Measurements from ENCODE around the gene MT1H.

MT1H gene

GRCh38 chr16:56684256-56684925 lies 14.8 kb downstream of the MT1H start:
- DNase-seq (ENCODE audit: low read depth in 1 of 2, low spot score in 1 of 2): no peak

DNA sequence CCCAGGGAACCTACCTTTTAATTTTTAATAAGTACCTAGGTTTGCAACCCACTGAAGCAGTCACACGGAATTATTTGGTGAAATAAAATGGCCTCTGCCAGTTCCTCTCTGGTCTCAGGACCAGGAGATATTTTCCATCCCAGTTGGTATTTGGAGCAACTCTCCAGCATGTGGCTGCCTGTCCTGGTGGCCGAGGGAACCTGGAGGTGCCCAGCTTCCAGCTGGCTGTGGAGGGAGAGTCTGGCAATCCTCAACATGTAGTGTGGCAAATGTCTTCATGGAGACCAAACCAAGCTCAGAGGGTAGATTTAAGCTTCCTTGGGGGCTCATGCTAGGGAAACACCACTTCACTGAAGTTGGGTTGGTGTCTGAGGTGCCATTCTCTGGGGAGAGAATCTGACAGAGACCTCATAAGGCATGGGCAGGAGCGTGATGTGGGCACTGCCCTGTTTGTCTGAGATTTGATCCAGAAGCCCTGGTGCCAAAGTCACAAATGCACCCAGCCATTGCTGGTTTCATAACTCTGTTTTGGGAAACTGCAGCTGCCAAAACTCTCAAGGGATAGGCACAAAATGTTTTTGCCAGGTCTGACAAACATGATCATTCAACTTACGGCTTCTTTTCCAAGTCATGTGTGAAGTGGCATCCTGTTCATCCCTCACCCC lies 15.4 kb downstream of the MT1H start:
- DNase-seq (ENCODE audit: low read depth in 1 of 2, low spot score in 1 of 2): no peak

DNA sequence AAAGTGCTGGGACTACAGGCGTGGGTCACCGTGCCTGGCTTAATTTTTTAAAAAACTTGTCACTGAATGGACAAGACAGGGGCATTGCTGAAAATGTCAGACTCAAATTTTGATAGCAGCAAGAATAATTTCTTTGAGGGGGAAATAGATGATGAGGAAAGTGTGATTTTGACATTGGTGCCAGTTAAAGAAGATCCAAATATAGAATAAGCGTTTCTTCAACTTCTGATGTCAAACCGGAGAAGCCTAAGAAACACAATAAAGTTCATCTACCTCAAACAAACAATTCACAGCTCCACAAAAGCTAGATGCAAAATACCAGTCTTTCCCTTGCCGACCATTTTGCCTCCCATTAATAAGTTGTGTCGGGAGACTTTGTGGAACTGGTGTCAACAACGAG lies 17.1 kb downstream of the MT1H start:
- no peak for DNase-seq (ENCODE audit: low read depth in 1 of 2, low spot score in 1 of 2)

GRCh38 chr16:56688762-56689161 lies 19.1 kb downstream of the MT1H start:
- no peak for DNase-seq (ENCODE audit: low read depth in 1 of 2, low spot score in 1 of 2)

DNA sequence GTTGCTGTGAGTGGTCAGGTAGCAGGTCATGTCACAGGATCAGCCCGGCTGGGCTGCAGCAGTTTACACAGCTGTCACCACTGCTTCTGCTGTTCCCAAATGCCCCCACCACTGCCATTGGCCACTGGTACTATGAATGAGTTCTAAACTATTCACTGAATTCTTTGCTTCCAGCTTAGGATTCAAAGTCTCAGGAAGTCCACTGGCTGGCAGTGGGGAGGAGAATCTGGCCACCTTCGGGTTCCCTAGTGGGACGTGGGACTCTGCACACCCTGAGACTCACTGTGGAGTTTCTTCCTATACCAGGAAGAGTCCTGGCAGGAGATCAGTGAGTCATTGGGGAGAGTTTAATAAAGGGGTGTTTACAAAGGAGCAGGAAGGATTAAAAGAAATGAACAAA lies 19.6 kb downstream of the MT1H start:
- DNase-seq (ENCODE audit: low read depth in 1 of 2, low spot score in 1 of 2): no peak

- DNase-seq (ENCODE audit: low read depth in 1 of 2, low spot score in 1 of 2): no peak
Measured at GRCh38 chr16:56690420-56691122, 21.0 kb downstream of the MT1H start.

DNA sequence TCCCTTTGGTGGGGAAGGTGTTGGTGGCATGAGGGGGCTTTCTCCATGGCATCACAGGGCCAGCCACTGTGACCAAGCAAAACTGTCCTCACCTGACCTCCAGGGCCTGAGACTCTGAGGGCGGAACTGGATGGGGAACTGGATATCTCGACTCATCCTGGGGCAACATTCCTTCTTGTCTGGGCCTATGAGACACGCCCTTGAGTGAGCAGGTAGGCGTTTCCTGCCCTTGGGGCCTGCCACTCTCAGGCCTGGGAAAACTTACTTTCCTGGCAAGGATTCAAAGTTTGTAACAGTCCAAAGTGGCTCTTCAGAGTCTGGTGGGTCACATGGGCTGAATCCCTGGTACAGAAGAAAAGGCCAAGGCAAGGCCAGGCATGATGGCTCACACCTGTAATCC lies 22.3 kb downstream of the MT1H start:
- DNase-seq (ENCODE audit: low read depth in 1 of 2, low spot score in 1 of 2): no peak

DNA sequence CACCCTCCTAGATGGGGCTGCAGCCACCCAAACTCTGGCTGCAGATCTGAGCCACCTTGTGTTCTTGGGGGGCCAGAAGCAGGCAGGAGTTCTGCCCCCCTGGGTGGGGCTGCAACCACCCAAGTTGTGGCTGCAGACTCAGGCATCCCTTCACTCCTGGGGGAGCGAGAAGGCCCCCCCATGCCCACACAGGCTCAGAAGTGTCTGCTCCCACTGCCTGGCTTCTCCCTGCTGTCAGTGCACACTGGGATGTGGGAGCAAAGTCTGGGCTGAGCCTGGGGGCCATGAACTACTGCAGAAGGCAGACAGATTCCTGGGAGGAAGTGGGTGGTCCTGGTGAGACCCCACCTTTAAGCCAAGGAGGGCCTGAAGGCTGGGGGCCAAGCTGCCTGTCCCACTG lies 25.6 kb downstream of the MT1H start:
- no peak for DNase-seq (ENCODE audit: low read depth in 1 of 2, low spot score in 1 of 2)

GRCh38 chr16:56697456-56698155 lies 28.0 kb downstream of the MT1H start:
- DNase-seq (ENCODE audit: low read depth in 1 of 2, low spot score in 1 of 2): no peak

DNA sequence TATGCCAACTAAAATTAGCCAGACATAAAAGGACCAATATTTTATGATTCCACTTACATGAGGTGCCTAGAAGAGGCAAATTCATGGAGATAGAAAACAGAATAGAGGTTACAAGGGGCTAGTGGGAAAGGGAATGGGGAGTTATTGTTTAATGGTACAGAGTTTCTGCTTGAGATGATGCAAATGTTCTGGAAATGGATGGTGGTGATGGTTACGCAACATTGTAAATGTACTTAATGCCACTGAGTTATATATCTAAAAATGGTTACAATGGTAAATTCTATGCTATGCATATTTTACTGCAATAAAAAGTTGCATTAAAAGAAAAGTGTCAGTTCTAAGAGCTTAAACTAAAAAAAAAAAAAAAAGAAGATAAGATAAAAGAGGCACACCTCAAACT lies 30.6 kb downstream of the MT1H start:
- DNase-seq (ENCODE audit: low read depth in 1 of 2, low spot score in 1 of 2): no peak

- DNase-seq (ENCODE audit: low read depth in 1 of 2, low spot score in 1 of 2): no peak
Measured at GRCh38 chr16:56700631-56701030, 31.0 kb downstream of the MT1H start.

DNA sequence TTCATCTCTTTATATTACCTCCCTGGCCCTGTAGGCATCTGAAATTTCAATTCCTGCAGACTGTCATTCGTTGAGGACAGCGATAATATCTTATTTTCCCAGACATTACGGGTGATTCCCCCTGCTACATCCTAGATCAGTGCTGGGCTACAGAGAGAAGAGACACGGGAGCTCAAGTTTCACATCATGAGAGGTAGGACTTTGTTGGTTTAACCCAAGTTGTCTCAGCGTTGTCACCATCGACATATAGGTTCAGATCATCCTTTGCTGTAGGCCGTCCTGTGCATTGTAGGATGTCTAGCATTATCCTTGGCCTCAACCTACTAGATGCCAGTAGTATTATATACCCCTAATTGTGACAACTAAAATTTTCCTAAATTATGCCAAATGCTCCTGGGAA lies 31.9 kb downstream of the MT1H start:
- no peak for DNase-seq (ENCODE audit: low read depth in 1 of 2, low spot score in 1 of 2)

GRCh38 chr16:56702836-56703235 lies 33.2 kb downstream of the MT1H start:
- no peak for DNase-seq (ENCODE audit: low read depth in 1 of 2, low spot score in 1 of 2)

GRCh38 chr16:56708525-56709442 lies 39.2 kb downstream of the MT1H start:
- no peak for DNase-seq (ENCODE audit: low read depth in 1 of 2, low spot score in 1 of 2)

DNA sequence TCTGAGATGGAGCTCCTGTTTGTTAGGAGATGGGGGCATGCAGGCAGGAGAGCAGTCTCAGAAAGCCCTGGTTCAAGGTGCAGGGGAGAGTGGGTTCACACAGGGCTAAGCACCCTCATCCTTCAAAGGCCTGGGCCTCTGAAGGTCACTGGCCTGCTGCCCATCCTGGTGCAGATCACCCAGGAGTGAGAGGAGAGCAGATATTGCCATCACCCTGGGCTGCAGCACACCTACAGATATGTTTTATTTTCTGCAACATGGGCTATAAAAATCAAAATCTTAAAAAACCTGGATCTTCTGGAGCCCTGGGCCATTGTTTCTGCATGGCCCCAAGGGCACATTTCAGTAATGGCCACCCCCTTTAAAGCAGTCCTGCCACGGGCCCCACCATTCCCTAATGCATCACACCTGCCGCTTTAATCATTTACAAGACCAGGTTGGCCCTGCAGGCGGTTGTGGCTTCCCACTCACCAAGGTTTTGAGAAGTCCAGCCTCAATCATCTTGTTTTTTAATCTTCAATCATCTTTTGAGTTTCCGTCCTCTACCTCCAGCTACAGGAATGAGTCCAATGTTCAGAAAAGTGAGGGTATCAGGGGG lies 39.9 kb downstream of the MT1H start:
- DNase-seq (ENCODE audit: low read depth in 1 of 2, low spot score in 1 of 2): no peak

DNA sequence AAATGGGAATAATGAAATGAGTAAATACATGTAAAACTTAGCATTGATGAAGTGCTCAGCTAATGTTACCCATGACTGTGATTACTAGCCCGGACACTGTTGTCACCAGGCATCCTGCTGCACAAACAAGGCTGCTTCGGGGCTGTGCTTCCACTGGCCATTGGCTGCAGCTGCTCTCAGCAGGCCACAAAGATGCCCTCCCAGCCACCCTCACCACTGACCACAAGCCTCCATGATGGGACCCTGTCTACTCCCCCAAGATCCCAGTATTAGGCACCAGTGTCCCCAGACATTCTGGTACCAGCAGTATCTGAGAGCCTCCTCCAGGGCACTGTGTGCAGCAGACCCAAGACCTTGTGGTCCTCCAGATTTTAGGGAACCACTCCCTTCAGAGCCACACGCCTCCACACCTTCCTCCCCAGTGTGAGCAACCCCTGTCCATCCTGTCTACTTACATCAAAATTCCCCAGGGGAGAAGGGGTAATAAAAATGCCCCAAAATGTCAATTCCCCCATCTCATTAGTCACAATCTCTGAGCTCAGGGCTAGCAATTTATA lies 40.6 kb downstream of the MT1H start:
- no peak for DNase-seq (ENCODE audit: low read depth in 1 of 2, low spot score in 1 of 2)

DNA sequence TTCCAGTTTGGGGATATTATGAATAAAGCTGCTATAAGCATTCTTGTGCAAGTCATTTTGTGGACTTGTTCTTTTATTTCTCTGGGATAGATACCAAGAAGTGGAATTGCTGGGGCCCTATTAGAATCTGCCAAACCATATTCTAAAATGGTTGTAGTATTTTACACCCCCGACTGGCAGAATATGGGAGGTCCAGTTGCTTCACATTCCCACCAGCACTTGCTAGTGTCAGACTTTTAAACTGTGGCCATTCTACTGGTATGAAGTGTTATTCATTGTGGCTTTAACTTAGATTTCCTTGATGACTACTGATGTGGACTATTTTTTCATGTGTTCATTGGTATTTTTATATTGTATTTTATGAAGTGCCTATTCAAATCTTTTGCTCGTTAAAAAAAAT lies 42.2 kb downstream of the MT1H start:
- DNase-seq (ENCODE audit: low read depth in 1 of 2, low spot score in 1 of 2): no peak

DNA sequence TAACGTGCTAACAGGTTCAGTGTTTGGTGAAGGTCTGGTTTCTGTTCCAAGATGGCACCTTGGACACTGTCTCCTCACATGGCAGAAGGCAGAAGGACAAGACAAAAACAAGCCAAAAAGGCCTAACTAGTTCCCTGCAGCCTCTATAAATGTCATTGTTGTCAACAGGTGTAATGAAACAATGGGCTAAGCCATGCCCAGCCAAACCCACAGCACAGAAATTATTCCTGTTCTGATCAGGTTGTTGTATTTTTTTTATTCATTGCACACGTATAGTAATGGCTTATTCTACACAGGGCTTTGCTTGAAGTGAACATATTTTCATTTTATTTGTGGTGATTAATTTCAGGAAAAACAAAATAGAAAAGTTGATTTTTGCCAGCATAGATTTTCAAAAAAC lies 44.2 kb downstream of the MT1H start:
- no peak for DNase-seq (ENCODE audit: low read depth in 1 of 2, low spot score in 1 of 2)

GRCh38 chr16:56715126-56715525 lies 45.5 kb downstream of the MT1H start:
- DNase-seq (ENCODE audit: low read depth in 1 of 2, low spot score in 1 of 2): no peak

DNA sequence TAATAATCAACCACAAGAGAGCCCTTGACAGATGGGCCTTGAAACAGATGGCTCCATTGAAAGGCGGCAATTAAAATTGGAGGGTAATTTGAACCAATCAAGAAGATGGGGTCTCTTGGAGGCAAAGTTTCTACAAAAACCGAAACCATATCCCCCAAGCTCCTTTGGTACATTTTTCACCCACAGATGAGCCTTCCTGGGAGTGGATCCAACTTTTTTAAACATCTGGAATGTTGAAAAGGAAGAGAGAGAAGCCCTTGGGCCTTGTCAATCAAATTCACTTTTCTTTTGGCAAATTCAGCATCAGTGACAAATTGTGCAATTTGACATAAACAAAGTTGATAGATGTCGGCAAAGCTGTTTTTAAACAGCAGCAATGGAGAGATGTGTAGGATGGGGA lies 47.1 kb downstream of the MT1H start:
- DNase-seq (ENCODE audit: low read depth in 1 of 2, low spot score in 1 of 2): no peak

All from activated CD4-positive, alpha-beta T cell treated with anti-CD3 and anti-CD28 coated beads, Interleukin-2, amount 50 U/mL, for 24 hours (primary cell).